GM18499 (cell line): ENCODE measurements around the gene AK4.
A peak's percentile ranks its signal among the peaks of the same experiment; 100 is the strongest.
"Not testable (repeated sequence)": the region's sequence is repeated elsewhere in the genome, so short reads cannot be mapped to it uniquely, and the experiment has no call there.

Source experiments
- ATAC-seq: cut with Tn5 transposase; IDR thresholded peaks from one replicate; pipeline ENCODE4 v1.9.1; 2021; ENCODE audit warnings: moderate number of reproducible peaks; ENCODE audit not compliant: insufficient read depth, unreplicated experiment

AK4 gene

DNA sequence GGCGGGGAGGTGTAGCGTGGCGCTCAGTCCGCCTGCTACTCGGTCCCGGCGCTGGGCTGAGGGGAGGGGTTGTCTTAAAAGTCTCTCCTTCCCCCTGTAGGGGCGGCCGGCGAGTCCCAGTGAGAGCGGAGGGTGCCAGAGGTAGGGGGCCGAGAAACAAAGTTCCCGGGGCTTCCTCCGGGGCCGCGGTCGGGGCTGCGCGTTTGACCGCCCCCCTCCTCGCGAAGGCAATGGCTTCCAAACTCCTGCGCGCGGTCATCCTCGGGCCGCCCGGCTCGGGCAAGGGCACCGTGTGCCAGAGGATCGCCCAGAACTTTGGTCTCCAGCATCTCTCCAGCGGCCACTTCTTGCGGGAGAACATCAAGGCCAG, at the start of gene AK4:
AK4 (plus strand) TSS at position 26 of the 370 bp plus-strand sequence; CDS start at position 231, 205 bp downstream.
- ATAC-seq, result peak; percentile 12

DNA sequence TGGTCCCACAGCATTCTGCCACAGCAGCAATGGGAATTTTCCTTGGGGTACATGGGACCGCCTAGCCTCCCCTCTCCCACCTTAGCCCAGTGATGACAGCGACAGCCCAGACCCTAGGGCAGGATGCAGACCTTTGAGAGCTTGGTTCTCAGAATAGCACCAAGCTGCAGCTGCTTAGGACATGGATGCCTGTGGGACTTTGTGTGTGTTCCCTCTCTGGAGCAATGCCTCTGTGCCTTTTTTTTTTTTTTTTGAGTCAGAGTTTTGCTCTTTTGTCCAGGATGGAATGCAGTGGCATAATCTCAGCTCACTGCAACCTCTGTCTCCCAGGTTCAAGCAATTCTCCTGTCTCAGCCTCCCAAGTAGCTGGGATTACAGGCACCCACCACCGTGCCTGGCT, 44.2 kb upstream of the AK4 start:
- ATAC-seq, result no peak

DNA sequence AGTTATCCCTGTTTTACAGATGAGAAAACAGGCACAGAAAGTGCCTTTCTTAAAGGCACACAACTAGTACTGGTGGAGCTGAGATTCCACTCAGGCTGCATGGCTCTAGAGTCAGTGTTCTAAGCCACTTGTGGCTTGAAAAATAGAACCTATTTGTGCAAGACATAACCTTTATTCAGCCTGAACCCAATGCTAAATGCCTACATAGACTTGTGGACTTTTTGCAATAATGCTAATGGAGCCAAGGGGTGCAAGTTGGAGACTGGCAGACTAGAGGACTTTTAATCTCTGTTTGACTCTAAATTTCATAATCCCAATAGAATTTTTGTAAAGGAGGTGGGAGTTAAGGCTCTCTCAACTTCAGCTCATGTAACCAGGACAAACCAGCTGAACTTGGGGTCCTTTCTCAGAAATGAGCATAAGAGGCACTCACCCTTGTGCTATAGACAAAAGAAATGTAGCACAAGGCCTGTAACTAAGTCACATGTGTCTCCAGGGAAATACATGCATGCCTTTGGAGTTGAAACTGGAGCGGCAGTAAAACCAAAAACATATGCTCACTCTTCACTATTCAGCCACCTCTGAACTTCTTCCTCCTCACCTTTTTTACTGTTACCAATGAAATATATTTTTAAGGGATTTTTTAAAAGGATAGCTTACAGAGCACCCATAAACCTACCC, 43.0 kb upstream of the AK4 start:
- no peak for ATAC-seq

DNA sequence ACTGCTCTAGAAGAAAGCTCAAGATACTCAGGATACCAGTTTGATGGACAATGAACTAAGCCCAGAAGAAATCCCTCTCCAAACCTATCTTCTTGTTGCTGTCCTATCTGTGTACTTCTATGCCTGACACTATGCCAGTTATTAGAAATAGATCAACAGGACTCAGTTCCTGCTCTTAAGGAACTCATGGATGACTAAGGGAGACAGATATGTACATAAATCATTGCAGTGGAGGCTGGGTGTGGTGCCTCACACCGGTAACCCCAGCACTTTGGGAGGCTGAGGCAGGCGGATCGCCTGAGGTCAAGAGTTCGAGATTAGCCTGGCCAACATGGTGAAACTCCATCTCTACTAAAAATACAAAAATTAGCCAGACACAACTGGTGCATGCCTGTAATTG, 42.4 kb upstream of the AK4 start:
- ATAC-seq, result no peak

DNA sequence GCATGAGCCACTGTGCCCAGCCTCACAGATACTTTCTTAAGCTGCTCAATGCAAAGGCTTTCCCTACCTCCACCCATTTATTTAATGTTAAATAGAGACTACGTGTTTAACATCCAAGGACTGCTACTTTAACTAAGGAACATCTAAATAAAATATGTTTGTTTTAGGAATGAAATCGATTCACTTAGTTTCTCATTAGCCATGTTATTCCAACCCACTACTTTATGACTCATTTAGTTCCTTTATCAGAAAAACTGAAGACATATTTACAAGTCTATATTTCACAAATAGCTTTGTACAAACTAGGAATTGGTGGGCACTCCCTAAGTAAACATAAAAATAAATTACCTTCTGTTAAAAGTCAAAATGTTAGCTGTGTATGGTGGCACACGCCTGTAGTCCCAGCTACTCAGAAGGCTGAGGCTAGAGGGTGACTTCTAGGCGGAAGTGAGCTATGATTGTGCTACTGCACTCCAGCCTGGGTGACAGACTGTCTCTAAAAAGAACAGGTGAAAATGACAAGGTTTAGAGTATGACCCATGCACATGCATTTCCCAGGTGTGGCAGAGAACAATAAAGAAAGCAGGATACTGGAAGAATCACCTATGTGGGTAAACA, 39.9 kb upstream of the AK4 start:
- no peak for ATAC-seq

DNA sequence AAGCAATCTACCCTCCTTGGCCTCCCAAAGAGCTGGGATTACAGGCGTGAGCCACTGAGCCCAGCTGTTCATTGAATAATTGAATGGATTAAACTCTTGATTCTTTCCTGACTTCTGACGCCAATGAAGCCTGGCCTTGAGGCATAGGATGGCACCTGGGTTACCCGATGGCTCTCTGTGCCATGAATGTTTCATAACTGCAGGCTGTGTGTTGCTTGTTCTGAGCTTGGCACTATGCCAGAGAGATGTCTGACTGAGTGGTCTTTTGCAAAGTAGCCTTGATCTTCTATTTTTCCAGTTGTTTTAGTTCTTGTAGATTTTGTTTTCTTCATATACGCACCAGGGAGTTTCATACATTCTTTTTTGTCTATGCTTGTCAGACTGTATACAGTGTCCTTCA, 38.5 kb upstream of the AK4 start:
- ATAC-seq, result no peak

DNA sequence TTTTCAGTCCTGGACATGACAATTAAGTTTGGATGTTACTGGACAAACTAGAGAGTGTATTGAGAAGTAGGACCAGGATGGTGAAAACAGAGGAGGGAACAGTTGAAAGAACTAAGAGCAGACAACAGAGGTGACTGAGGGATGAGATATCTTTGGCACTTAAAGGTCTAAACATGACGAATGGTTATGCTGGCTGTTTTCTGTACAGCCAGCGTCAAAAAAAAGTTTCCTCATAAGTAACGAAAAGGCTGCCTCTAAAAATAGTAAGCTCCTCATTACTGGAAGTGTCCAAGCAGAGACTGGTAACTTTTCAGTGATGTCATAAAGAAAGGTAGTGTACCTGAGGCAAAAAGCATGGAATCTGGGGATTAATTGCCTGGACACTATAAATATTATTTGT, 35.2 kb upstream of the AK4 start:
- no peak for ATAC-seq

DNA sequence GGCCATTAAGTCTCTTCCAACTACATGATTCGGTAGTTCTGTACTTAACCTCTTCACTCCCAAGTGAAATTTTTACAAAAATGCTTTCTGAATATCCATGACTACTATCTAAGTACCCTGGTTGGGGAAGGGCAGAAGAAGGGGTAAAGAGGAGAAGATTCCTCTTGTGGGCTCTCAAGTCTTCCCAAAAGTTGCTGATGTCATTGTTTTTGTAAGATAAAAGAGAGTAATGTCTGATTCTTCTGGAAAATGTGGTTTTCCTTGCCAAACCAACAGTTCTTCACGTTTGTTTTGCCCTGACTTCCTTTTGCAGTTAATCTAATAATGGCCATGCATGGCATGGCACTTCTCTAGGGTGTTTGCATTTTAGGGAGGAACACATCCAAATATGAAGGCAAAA, 34.7 kb upstream of the AK4 start:
- no peak for ATAC-seq

DNA sequence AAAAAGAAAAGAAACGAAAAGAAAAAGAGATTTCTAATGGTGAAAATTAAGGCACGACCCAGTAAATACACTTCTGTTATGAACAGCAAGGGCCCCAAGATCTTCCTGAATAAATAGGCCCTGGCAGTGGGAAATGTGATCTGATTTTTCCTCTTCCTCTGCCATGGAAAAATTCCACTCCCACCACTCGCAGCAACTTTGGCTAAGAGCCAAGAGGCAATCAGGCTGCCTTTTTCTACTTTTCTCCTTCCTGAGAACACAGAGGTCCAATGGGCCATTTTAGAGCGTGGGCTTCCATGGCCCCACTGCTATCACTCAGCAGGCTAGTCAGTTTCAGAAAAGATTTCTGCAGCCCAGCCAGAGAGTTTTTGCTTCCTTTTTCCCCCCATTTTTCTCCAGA, 33.7 kb upstream of the AK4 start:
- no peak for ATAC-seq

DNA sequence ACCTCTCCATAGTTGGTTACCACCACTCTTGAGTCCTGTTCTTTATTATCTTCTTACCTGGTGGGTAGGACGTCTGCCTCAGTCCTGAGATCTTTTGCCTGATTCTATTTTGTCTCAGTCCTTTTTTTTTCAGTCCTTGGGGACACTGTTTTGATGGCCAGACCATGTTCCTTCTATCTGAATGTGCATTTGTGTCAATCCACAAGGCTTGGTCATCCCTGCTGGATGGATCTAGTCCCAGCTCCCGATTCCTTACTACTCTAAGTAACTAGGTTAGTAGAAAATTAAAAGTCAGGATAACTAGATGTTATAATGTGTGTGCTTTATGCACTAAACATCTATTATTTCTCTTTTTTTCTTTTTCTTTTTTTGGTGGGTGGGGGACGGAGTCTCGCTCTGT, 28.1 kb upstream of the AK4 start:
- ATAC-seq, result no peak

DNA sequence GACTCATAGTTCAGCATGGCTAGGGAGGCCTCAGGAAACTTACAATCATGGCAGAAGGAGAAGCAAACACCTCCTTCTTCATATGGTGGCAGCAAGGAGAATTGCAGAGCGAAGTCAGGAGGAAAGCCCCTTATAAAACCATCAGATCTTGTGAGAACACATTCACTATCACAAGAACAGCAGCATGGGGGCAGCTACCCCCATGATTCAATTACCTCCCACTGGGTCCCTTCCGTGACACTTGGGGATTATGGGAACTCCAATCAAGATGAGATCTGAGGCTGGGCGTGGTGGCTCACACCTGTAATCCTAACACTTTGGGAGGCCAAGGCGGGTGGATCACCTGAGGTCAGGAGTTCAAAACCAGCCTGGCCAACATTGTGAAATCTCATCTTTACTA, 18.9 kb upstream of the AK4 start:
- ATAC-seq, result not testable (repeated sequence)

DNA sequence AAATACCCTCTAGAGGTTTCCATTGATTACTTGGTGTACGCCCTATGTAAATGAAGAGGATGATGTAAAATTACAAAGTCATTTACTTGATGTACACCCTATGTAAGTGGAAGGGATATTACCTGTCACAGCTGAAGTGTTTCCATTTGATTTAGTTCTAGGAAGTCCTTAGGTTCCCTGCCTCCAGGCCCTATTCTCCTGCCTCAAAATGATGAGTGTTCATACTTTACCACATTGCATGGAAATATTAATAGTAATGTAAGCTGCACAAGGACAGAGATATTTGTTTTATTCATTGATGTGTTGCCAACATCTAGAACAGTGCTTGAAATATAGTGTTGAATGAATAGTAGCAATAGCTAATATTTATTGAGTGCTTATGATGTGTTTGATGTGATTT, 9.5 kb upstream of the AK4 start:
- no peak for ATAC-seq

DNA sequence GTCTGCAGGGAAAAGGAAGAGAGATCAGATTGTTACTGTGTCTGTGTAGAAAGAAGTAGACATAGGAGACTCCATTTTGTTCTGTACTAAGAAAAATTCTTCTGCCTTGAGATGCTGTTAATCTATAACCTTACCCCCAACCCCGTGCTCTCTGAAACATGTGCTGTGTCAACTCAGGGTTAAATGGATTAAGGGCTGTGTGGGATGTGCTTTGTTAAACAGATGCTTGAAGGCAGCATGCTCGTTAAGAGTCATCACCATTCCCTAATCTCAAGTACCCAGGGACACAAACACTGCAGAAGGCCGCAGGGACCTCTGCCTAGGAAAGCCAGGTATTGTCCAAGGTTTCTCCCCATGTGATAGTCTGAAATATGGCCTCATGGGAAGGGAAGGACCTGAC, 8.2 kb upstream of the AK4 start:
- ATAC-seq, result not testable (repeated sequence)

DNA sequence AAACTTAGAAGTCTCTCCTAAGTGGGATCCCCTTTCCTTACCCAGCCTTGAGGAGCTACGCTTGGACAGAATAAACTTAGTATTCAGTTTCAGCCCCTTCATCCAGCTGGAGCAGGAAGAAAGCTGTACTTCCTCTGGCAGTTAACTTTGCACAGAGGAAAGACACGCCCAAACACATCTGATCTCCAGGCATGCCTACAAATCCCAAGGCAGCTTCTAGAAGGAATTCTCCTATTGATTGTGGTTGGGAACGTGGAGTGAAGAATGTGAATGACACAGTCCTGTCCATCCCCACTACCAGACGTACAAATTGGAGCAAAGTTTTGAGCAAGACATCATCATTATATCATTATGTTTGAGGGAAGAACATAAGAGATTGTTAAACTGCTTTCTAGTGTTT, 6.6 kb upstream of the AK4 start:
- no peak for ATAC-seq

DNA sequence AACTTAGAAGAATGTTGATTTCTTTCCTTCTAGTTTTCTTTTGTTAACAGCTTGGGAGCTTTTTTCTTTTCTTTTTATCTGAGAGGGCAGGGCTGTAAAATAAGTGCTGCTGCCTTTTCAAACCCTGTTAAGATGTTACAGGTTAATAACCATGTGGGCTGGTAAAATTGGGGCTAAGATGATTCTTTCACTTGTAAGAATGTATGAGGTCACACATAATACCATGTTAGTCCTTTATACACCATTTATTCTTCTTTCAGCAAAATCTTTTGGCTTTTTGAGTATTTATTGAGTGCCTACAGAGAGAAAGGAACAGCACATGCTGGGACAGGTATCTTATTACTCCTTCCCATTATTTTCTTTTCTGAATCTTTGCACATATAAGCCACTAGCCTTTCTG, 6.1 kb upstream of the AK4 start:
- no peak for ATAC-seq

DNA sequence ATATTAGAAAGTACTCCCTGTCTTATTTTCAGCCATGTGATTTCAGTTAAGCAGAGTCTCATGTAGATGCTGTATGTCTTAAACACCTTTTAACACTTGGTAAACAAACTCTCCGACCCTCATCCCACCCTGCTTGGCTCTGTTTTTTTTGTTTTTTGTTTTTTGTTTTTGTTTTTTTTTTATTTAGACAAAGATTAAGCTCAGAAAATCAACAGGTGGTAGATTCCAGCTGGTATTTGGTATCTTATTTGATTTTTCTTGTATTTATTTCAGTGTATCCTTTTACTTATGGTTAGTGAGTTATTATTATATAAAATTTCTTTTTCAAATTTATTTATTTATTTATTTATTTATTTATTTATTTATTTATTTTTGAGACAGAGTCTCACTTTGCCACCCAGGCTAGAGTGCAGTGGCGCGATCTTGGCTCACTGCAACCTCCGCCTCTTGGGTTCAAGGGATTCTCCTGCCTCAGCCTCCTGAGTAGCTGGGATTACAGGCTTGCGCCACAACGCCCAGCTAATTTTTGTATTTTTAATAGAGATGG, 4.8 kb upstream of the AK4 start:
- ATAC-seq, result not testable (repeated sequence)

DNA sequence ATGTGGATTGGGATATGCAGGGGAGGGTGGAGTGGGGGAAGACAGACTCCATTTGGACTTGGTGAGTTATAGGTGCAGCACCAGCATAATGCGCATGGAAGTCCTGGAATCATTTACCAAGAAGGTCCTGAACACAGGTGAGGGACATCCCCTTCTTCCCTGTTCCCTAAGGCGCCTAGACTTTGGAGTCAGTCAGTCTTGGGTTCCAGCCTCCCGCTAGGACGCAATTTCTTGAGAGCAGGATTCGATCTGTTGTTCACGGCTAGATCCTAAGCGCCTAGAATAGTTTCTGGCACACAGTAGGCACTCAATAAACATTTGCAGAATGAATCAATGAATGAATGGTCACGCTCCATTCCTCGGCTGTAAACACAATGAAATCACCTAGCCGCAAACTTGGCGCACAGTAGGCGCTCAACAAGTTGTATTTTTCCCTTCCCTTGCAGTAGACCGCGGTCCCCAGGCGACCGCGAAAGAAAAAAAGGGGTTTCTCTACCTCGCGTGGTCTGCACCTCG, 1.0 kb upstream of the AK4 start:
- ATAC-seq, result peak; percentile 10

DNA sequence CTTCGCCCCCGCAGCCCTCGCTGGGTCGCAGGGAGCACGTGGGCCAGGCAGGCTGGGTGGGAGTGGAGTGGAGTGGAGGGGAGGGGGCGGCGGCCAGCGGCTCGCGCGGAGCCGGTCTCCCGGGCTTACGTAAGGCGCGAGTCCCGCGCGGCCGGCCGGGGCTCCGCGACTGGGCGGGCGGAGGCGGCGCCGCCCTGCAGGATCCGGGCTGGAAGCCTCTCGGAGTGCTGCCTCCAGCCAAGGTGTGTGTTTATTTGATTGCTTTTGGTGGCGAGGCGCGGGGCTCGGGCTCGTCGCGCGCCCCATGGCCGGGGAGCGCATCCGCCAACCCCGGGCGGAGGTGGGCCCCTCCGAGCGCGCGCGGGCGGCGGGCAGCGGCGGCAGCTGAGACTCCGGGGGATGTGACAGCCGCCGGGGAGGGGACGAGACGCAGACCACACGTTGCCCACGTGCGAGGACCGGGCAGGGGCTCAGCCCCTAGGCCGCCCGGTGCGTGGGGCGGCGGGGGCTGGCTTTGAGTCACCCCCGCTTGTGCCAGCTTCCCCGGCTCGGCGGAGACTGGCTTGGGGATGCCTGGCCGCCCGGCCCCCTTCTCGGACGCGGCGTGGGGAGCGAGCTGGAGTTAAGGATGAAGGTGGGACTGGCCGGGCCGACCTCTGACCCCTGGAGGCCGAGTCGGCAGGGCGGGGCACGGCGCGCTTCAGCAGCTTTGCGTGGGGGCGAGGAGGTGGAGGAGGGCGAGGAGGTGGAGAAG, 402 bp upstream of the AK4 start:
- peak; percentile 45 for ATAC-seq

DNA sequence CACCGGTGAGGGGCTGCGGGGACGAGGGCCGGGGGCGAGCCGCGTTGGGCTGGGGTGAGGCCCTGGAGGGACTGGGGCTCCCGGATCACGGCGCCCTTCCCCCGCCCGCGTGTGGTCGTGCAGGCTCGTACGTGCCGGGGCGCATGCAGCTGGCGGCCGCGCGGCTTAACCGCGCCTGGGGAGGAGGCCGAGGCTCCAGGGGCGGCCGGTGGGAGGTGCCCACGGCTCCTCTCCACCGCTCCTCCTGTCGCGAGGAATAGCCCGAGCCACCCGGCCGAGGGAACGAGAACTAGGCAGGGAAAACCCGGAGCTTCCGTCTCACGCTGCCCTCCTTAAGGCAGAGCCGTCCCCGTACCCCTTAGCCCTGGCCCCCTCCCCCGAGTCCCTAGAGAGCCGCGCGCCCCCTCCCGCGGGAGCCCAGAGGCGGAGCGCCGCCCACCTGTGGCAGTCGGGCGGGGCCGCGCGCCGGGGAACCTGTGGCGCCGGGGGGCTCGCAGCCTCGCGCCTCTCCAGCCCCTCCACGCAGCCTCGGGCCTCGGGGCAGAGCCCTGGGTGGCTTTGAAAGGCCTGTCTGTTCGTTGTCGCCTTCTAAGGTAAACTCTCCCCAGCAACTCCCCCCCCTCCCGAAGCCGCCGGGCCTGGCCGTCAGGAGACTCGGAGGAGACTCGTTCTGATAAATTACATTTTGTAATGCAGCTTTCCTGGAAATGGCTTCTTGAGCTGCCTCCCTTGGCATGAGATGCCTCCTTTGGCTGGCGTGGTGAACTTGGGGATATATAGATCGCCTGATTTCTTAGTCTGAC, 746 bp downstream of the AK4 start:
- ATAC-seq, result peak; percentile 21

DNA sequence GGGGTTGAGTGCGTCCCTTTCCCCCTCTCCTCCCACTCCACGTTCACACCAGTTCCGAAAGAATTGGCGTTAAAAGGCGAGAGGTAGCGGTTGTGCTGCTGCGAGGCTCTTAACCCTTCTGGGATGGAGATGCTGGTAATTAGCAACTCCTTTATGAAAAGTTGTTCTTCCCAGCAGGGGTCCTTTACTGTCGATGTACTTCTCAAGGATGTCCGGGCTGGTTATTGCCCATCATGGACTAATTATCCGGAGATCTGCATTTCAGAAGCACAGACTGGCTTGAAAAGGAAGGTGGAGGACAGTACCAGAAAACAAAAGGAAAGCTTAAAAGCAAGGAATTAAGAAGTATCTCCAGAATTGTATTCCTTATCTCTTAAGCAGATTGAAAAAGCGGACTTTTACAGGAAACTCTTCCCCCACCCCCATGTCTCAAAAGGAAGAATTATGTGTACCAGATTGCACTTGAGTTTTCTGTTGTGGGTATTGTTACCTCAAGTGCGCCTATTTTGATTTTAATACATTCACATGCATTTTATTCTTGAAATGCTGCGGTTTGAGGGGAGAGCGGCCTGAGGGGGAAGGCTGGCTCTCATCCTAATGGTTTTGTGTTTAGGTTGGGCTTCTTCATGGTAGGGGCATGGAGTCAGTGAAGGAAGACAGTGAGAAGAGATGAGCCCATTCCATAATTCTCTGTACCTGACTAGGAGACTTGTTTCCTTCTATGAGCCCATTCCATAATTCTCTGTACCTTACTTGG, 1.5 kb downstream of the AK4 start:
- no peak for ATAC-seq
